ENCODE results near the gene TIMM8A. TPM values are rescaled to one million over a fixed set of nuclear protein-coding genes. Genes with fewer than 3 reads are reported as not detected.
A peak's percentile ranks its signal among the peaks of the same experiment; 100 is the strongest.

TIMM8A gene
- total and polyA plus RNA-seq, 2 experiments from 2014 or later = 8.8 to 13.0 TPM

GRCh38 chrX:101390664-101391525 is 42.4 kb upstream of the TIMM8A start, which contains the start of gene RPL36A:
Gene RPL36A, plus strand, starts transcription at chrX:101391011. Its CDS starts 33 bp downstream, at chrX:101391044.
- Histone ChIP-seq H3K27ac (peak within 1 kb of the TSS; percentile 89), H3K4me3 (peak within 1 kb of the TSS; percentile 48), H4K20me1 (ENCODE audit: insufficient read depth, poor library complexity, severe bottlenecking) (no peaks in the 10 kb centered on the region), H3K4me2 (peak within 1 kb of the TSS; percentile 85), H2AFZ (peak within 1 kb of the TSS; percentile 57), H3K4me1 (ENCODE audit: insufficient read depth) (no peaks in the 10 kb centered on the region), H3K9me2 (replicated peaks; ENCODE audit: insufficient read depth) (no peaks in the 10 kb centered on the region), H3K36me3 (replicated peaks; ENCODE audit: insufficient read depth, low read depth) (no peaks in the 10 kb centered on the region), H3K79me2 (peaks cover 6% of the 10 kb centered on the region), H3K27me3 (no peaks in the 10 kb centered on the region), H3K9me3 (ENCODE audit: low read depth) (no peaks in the 10 kb centered on the region)
- TF ChIP-seq CTCF (IDR thresholded peaks at IDR 0.05; ENCODE audit: poor library complexity) (peak; percentile 73), EZH2 (IDR thresholded peaks at IDR 0.05; ENCODE audit: borderline replicate concordance) (no peak)
- DNase-seq (ENCODE audit: low spot score) = peak; percentile 93
- 43% methylated on average over 47 of the region's 47 CpGs for WGBS (ENCODE audit: low lambda C conversion rate, missing lambda C conversion rate)

- no peaks in the 10 kb centered on the region for H3K9me3 ChIP-seq (ENCODE audit: low read depth)
- peaks cover 6% of the 10 kb centered on the region for H3K79me2 ChIP-seq
- H2AFZ ChIP-seq = no peak overlapping the region
- no peak overlapping the region for H3K4me3 ChIP-seq
- H3K27me3 ChIP-seq = no peaks in the 10 kb centered on the region
- H4K20me1 ChIP-seq (ENCODE audit: insufficient read depth, poor library complexity, severe bottlenecking) = no peaks in the 10 kb centered on the region
- H3K4me2 ChIP-seq = no peak overlapping the region
- H3K9me2 ChIP-seq (replicated peaks; ENCODE audit: insufficient read depth) = no peaks in the 10 kb centered on the region
- no peak for TF ChIP-seq EZH2phosphoT487 (IDR thresholded peaks at IDR 0.05; ENCODE audit: low read depth, severe bottlenecking, unreplicated experiment)
- TF ChIP-seq CTCF (IDR thresholded peaks at IDR 0.05; ENCODE audit: poor library complexity) = no peak
- WGBS (ENCODE audit: low lambda C conversion rate, missing lambda C conversion rate) = 85% methylated on average over 3 of the region's 3 CpGs
- H3K36me3 ChIP-seq (replicated peaks; ENCODE audit: insufficient read depth, low read depth) = no peaks in the 10 kb centered on the region
- no peaks in the 10 kb centered on the region for H3K4me1 ChIP-seq (ENCODE audit: insufficient read depth)
- no peak overlapping the region for H3K27ac ChIP-seq
- no peak for DNase-seq (ENCODE audit: low spot score)
Measured at GRCh38 chrX:101388604-101389003, 40.1 kb upstream of the TIMM8A start.

- DNase-seq (ENCODE audit: low spot score) = no peak
Measured at GRCh38 chrX:101386542-101386885, 38.0 kb upstream of the TIMM8A start.

More at GRCh38 chrX:101386542-101386885, 38.0 kb upstream of the TIMM8A start:
- Histone ChIP-seq H3K4me3 (no peak overlapping the region), H3K4me1 (ENCODE audit: insufficient read depth) (no peaks in the 10 kb centered on the region), H3K79me2 (peaks cover 3% of the 10 kb centered on the region), H4K20me1 (ENCODE audit: insufficient read depth, poor library complexity, severe bottlenecking) (no peaks in the 10 kb centered on the region), H3K27me3 (no peaks in the 10 kb centered on the region), H3K36me3 (replicated peaks; ENCODE audit: insufficient read depth, low read depth) (no peaks in the 10 kb centered on the region), H3K27ac (no peak overlapping the region), H3K4me2 (no peak overlapping the region), H3K9me2 (replicated peaks; ENCODE audit: insufficient read depth) (no peaks in the 10 kb centered on the region), H3K9me3 (ENCODE audit: low read depth) (no peaks in the 10 kb centered on the region), H2AFZ (no peak overlapping the region)
- TF ChIP-seq CTCF (IDR thresholded peaks at IDR 0.05; ENCODE audit: poor library complexity) = no peak
- no peak for TF ChIP-seq EZH2 (IDR thresholded peaks at IDR 0.05; ENCODE audit: borderline replicate concordance)
- TF ChIP-seq EZH2phosphoT487 (IDR thresholded peaks at IDR 0.05; ENCODE audit: low read depth, severe bottlenecking, unreplicated experiment) = no peak
- WGBS (ENCODE audit: low lambda C conversion rate, missing lambda C conversion rate) = 73% methylated on average over 6 of the region's 6 CpGs

Data from hepatocyte (in vitro differentiated cells).